GM23248 (cell line): ENCODE measurements around the gene SLC9A6. TPM values are rescaled to one million over a fixed set of nuclear protein-coding genes. Genes with fewer than 3 reads are reported as not detected.

Experiments used
- DNase-seq: peaks from one replicate; pipeline ENCODE4 v3.0.0-alpha.2; 2015
- H2AFZ ChIP-seq: fragments of 200-600 bp; sonication (generic); 2 replicates; pipeline ENCODE4 v1.6.1; 2016; ENCODE audit warnings: antibody characterized with exemption
- H3F3A ChIP-seq: fragments of 200-600 bp; sonication (generic); 2 replicates; pipeline ENCODE4 v1.6.1; 2016; ENCODE audit warnings: mild to moderate bottlenecking, antibody characterized with exemption, mixed run types; ENCODE audit not compliant: insufficient read depth
- H3K27ac ChIP-seq: fragments of 200-600 bp; sonication (generic); 2 replicates; pipeline ENCODE4 v1.5.1; 2016; ENCODE audit warnings: mild to moderate bottlenecking
- H3K27me3 ChIP-seq: fragments of 200-600 bp; sonication (generic); replicated peaks from 2 replicates; pipeline ENCODE4 v1.6.1; 2016; ENCODE audit warnings: mild to moderate bottlenecking; ENCODE audit not compliant: insufficient read depth
- H3K36me3 ChIP-seq: fragments of 200-600 bp; sonication (generic); 2 replicates; pipeline ENCODE4 v1.6.1; 2016; ENCODE audit warnings: low read depth, mild to moderate bottlenecking
- H3K4me1 ChIP-seq: fragments of 200-600 bp; sonication (generic); 2 replicates; pipeline ENCODE4 v1.6.1; 2016; ENCODE audit warnings: mild to moderate bottlenecking; ENCODE audit not compliant: insufficient read depth
- H3K4me2 ChIP-seq: fragments of 200-600 bp; sonication (generic); one replicate; pipeline ENCODE4 v1.6.1; 2016; ENCODE audit warnings: mild to moderate bottlenecking; ENCODE audit not compliant: unreplicated experiment
- H3K4me3 ChIP-seq: fragments of 200-600 bp; sonication (generic); 2 replicates; pipeline ENCODE4 v1.5.1; 2016; ENCODE audit warnings: mild to moderate bottlenecking
- H3K79me2 ChIP-seq: fragments of 200-600 bp; sonication (generic); 2 replicates; pipeline ENCODE4 v1.6.1; 2016; ENCODE audit warnings: mild to moderate bottlenecking; ENCODE audit not compliant: insufficient read depth
- H3K9ac ChIP-seq: fragments of 200-600 bp; sonication (generic); 2 replicates; pipeline ENCODE4 v1.6.1; 2016; ENCODE audit warnings: mild to moderate bottlenecking
- H3K9me2 ChIP-seq: fragments of 200-600 bp; sonication (generic); 2 replicates; pipeline ENCODE4 v1.6.1; 2016; ENCODE audit warnings: mixed run types, mild to moderate bottlenecking, moderate library complexity; ENCODE audit not compliant: insufficient read depth
- H3K9me3 ChIP-seq: fragments of 200-600 bp; sonication (generic); one replicate; pipeline ENCODE4 v1.6.1; 2017; ENCODE audit warnings: low read depth
- H4K20me1 ChIP-seq: fragments of 200-600 bp; sonication (generic); 2 replicates; pipeline ENCODE4 v1.6.0; 2016; ENCODE audit not compliant: insufficient read depth
- EZH2 ChIP-seq: fragments of 200-600 bp; sonication (generic); IDR thresholded peaks from 2 replicates; pipeline ENCODE4 v1.6.1; 2018; ENCODE audit warnings: antibody characterized with exemption, mild to moderate bottlenecking; ENCODE audit not compliant: insufficient read depth, poor library complexity, severe bottlenecking
- EZH2phosphoT487 ChIP-seq: fragments of 200-600 bp; sonication (generic); IDR thresholded peaks from 2 replicates; pipeline ENCODE4 v1.6.1; 2018; ENCODE audit warnings: antibody characterized with exemption, moderate library complexity, mild to moderate bottlenecking, low read depth; ENCODE audit not compliant: insufficient read depth
- WGBS, 2 experiments: methylation state at CpG; one replicate each; pipeline ENCODE4 v1.1.6; 2015 to 2017; ENCODE audit warnings: low lambda C conversion rate in 2 of 2, low coverage in 1 of 2; ENCODE audit errors: missing lambda C conversion rate in 2 of 2; 5-methylcytosine and 5-hydroxymethylcytosine counted together
- in situ Hi-C: fragments of 300-500 bp; cut with MboI; formaldehyde crosslinking; loops from 2 replicates; pipeline ENCODE4 v1.15.0; 2020
- polyA plus RNA-seq: library from polyadenylated mRNA; unstranded; fragments of >200 nt; fragmentation: Nextera tagmentation; extraction: Ambion mirVana; gene quantifications from 2 replicates; pipeline ENCODE4 v1.2.1, GENCODE V29; 2016
- total RNA-seq: library from RNA; depleted of rRNA; stranded (reverse); fragments of >200 nt; shearing (Covaris generic); gene quantifications from 2 replicates; pipeline ENCODE4 v1.2.3, GENCODE V29; 2014

SLC9A6 gene
- total and polyA plus RNA-seq, 2 experiments from 2014 or later: 11.4 to 27.0 TPM

- in situ Hi-C loops: loop anchor here (25.0 kb wide), 1 partner anchor 221 kb away; the partner anchor contains the start of gene MAP7D3
Observed at GRCh38 chrX:136041254-136041812, 56.1 kb downstream of the SLC9A6 start.

GRCh38 chrX:136045008-136045407 is 59.8 kb downstream of the SLC9A6 start:
- in situ Hi-C loops: loop anchor here (25.0 kb wide), 1 partner anchor 217 kb away; the partner anchor contains the start of gene MAP7D3
- Histone ChIP-seq H2AFZ (no peak overlapping the region), H3K9ac (no peak overlapping the region), H3K27ac (no peak overlapping the region), H3K36me3 (no peaks in the 10 kb centered on the region), H3K9me3 (no peaks in the 10 kb centered on the region), H3K4me3 (no peak overlapping the region), H3F3A (peaks cover 21% of the 10 kb centered on the region; the same call in 1 of the 2 replicates), H3K79me2 (no peaks in the 10 kb centered on the region), H3K27me3 (no peaks in the 10 kb centered on the region), H3K9me2 (no peaks in the 10 kb centered on the region), H4K20me1 (no peaks in the 10 kb centered on the region), H3K4me1 (peaks cover 22% of the 10 kb centered on the region), H3K4me2 (no peak overlapping the region)
- no peak for TF ChIP-seq EZH2phosphoT487
- TF ChIP-seq EZH2: no peak
- WGBS, 2 experiments: 97 to 98% methylated on average over 4 to 5 of the region's 5 CpGs
- DNase-seq: no peak

More at GRCh38 chrX:136041254-136041812, 56.1 kb downstream of the SLC9A6 start:
- Histone ChIP-seq H2AFZ (no peak overlapping the region), H3K27me3 (no peaks in the 10 kb centered on the region), H3K4me3 (no peak overlapping the region), H3K4me1 (peaks cover 7% of the 10 kb centered on the region; the same call in 1 of the 2 replicates), H4K20me1 (no peaks in the 10 kb centered on the region), H3K27ac (no peak overlapping the region), H3F3A (no peaks in the 10 kb centered on the region), H3K4me2 (no peak overlapping the region), H3K36me3 (no peaks in the 10 kb centered on the region), H3K9me3 (no peaks in the 10 kb centered on the region), H3K79me2 (no peaks in the 10 kb centered on the region), H3K9me2 (no peaks in the 10 kb centered on the region), H3K9ac (no peak overlapping the region)
- TF ChIP-seq EZH2phosphoT487 (no peak), EZH2 (no peak)
- 98 to 100% methylated on average over 5 to 7 of the region's 7 CpGs for WGBS, 2 experiments
- no peak for DNase-seq

DNA sequence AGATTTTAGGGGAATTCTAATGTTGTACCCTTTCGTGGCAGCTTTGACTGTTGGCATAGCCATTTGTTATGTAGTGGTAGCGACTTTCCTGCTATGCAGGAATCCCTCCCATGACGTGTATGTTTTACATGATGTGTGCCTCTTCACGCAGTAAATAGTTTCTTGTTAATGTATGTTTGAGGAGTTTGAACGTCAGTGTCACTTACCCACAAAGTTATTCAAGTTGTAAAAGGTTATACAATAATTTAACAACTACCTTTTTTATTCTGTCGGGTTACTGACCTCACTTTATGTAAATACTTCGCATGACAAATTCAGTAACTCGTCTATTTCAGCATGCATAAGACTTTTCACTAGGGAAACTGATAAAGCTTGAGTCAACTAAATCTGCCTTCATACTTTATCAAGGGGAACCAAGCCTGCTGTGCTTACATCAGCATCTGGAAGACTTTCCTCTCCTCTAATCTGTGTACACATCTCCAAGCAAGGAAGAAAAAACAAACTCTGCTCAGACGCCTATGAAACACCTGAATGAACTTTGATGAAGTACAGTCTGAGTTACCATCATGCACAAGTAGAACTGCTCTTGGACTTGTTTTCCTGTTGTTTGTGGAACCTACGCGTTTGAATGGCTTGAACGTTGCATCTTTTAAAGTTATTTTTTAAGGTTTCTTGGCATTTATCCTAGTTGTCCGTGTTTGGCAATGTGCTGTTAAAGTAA is 61.2 kb downstream of the SLC9A6 start:
- H3K4me2 ChIP-seq: no peak overlapping the region
- H3K27me3 ChIP-seq: no peaks in the 10 kb centered on the region
- TF ChIP-seq EZH2phosphoT487 (no peak), EZH2 (no peak)
- no peaks in the 10 kb centered on the region for H3K9me2 ChIP-seq
- peaks cover 21% of the 10 kb centered on the region; the same call in 1 of the 2 replicates for H3F3A ChIP-seq
- no peaks in the 10 kb centered on the region for H4K20me1 ChIP-seq
- no peak overlapping the region for H3K9ac ChIP-seq
- H2AFZ ChIP-seq: no peak overlapping the region
- 86 to 88% methylated on average over 13 of the region's 13 CpGs for WGBS, 2 experiments
- H3K4me1 ChIP-seq: peaks cover 20% of the 10 kb centered on the region
- H3K79me2 ChIP-seq: no peaks in the 10 kb centered on the region
- H3K27ac ChIP-seq: no peak overlapping the region
- in situ Hi-C loops: loop anchor here (25.0 kb wide), 1 partner anchor 216 kb away; the partner anchor contains the start of gene MAP7D3
- no peak overlapping the region for H3K4me3 ChIP-seq
- no peak for DNase-seq
- H3K36me3 ChIP-seq: no peaks in the 10 kb centered on the region
- H3K9me3 ChIP-seq: no peaks in the 10 kb centered on the region

- 7% methylated on average over 2 of the region's 2 CpGs for WGBS, 2 experiments
- in situ Hi-C loops: loop anchor here (25.0 kb wide), 1 partner anchor 215 kb away; the partner anchor contains the start of gene MAP7D3
- no peak overlapping the region for H2AFZ ChIP-seq
- H4K20me1 ChIP-seq: no peaks in the 10 kb centered on the region
- TF ChIP-seq EZH2: no peak
- no peak for TF ChIP-seq EZH2phosphoT487
- peak overlapping the region; percentile 55 for H3K4me2 ChIP-seq
- no peaks in the 10 kb centered on the region for H3K27me3 ChIP-seq
- H3K27ac ChIP-seq: peak overlapping the region; percentile 44
- H3K9me2 ChIP-seq: no peaks in the 10 kb centered on the region
- H3K4me1 ChIP-seq: peaks cover 20% of the 10 kb centered on the region
- H3K4me3 ChIP-seq: no peak overlapping the region
- H3K36me3 ChIP-seq: no peaks in the 10 kb centered on the region
- H3K9ac ChIP-seq: no peak overlapping the region
- peak; percentile 60 for DNase-seq
- no peaks in the 10 kb centered on the region for H3K79me2 ChIP-seq
- H3K9me3 ChIP-seq: no peaks in the 10 kb centered on the region
- H3F3A ChIP-seq: peaks cover 21% of the 10 kb centered on the region; the same call in 1 of the 2 replicates
Observed at GRCh38 chrX:136047016-136047642, 61.9 kb downstream of the SLC9A6 start.
